Measurements from ENCODE around the gene APLP1.
"Not testable (repeated sequence)": the region's sequence is repeated elsewhere in the genome, so short reads cannot be mapped to it uniquely, and the experiment has no call there.

The APLP1 gene

GRCh38 chr19:35852029-35852780 lies 16.2 kb upstream of the APLP1 start, which contains the start of gene NPHS1:
NPHS1 (minus strand) TSS chr19:35852504; CDS start chr19:35851837, 667 bp downstream.
- peak; percentile 58 for DNase-seq

DNA sequence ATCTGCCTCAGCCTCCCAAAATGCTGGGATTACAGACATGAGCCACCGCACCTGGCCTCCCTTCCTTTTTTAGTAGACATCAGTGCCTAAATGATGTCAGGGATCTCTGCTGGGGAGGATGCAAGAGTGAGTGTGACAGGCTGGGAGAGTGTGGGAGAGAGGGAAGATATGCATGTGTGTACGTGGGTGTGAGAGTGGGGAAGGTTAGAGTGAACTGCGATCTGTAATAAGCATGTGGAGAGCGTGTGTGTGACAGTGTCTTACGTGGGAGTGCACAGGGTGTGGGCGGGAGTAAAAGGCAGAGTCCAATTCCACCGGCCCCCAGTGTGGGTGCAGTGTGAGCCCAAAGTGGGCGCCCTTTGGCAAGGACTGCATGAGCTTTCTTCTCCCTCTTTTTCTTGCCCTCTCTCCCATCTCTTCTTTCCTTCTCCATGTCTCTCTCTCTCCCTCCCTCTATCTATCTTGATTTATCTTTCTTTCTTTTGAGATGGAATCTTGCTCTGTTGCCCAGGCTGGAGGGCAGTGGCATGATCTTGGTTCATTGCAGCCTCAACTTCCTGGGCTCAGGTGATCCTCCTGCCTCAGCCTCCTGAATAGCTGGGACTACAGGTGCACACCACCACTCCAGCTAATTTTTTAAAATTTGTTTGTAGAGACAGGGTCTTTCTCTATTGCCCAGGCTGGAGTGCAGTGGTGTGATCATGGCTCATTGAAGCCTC lies 15.2 kb upstream of the APLP1 start:
- DNase-seq = no peak

DNA sequence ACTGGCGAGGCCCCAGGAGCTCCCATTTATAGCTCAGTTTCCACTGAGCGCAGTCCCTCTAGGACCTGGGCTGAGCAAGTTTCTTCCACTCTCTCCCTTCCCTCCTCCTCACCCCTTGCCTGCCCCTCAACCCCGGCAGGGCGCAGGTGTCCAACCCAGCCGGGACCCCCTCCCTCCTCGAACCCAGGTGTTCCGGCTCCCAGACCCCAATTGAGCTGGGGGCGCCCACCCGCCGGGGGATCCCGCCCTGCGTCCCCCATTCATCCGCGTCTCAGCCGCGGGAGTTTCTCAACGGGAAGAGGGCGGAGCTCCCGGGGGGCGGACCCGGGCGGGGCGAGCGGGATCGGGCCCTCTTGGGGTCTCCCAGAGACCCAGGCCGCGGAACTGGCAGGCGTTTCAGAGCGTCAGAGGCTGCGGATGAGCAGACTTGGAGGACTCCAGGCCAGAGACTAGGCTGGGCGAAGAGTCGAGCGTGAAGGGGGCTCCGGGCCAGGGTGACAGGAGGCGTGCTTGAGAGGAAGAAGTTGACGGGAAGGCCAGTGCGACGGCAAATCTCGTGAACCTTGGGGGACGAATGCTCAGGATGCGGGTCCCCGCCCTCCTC lies 11.7 kb upstream of the APLP1 start, which contains the start of gene KIRREL2:
KIRREL2 (plus strand) TSS at position 366 of the 604 bp plus-strand sequence; CDS start at position 575, 209 bp downstream.
- peak; percentile 77 for DNase-seq

GRCh38 chr19:35858311-35858710 lies 10.1 kb upstream of the APLP1 start:
- no peak for DNase-seq

GRCh38 chr19:35859414-35859813 lies 9.0 kb upstream of the APLP1 start:
- DNase-seq = no peak

DNA sequence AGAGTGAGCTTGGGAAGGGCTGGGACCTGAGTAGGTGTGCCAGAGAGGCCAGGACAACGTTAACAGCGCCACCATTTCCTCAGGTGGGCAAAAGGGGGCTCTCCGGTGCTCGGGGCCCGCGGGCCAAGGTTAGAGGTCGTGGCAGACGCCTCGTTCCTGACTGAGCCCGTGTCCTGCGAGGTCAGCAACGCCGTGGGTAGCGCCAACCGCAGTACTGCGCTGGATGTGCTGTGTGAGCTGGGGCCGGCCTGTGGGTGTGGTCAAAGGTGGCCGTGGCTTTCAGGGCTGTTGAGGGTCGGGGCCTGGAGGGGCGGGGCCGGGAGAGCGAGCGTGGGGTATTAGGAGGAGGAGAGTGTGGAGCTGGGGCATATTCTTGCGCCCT lies 7.9 kb upstream of the APLP1 start:
- DNase-seq = no peak

DNA sequence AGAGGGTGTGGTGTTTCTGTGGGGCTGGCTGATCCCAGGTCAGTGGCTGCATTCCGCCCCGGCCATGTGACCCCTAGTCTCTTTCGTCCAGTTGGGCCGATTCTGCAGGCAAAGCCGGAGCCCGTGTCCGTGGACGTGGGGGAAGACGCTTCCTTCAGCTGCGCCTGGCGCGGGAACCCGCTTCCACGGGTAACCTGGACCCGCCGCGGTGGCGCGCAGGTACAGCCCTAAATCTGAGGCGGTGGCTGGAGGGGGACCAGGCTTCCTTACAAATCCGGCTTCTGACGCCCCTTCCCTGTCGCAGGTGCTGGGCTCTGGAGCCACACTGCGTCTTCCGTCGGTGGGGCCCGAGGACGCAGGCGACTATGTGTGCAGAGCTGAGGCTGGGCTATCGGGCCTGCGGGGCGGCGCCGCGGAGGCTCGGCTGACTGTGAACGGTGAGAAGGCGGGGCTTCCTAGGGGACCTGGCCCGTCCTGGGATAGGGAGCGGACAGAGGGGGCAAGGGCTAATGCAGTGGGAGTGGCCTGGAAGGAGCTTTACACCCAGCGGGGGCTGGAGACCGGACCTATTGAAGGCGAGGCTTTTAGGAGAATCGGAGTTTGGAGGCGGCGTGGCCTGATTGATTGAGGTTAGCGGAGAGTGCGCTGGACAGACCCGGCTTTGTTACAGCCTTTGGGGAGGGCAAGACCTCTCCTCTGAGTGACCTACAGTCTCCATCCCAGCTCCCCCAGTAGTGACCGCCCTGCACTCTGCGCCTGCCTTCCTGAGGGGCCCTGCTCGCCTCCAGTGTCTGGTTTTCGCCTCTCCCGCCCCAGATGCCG lies 7.3 kb upstream of the APLP1 start:
- peak; percentile 46 for DNase-seq

- no peak for DNase-seq
These were observed 6.7 kb upstream of the APLP1 start for GRCh38 chr19:35861640-35862160.

DNA sequence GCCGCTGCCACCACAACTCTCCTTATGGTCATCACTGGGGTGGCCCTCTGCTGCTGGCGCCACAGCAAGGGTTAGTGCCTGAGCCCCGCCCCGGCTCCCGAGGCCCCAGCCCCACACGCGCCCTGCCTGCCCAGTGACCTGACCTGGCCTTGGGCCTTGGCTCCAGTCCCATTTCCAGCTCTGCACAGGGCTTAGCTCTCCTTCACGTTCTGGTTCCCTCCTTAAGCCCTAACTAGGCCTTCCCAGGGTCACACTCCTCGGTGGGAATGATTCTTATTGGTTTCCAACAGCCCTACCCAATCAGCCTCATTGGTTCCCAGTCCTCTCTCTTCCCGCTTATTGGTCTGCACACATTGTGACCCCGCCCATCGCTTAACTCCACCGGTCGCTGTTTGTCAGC lies 5.8 kb upstream of the APLP1 start:
- DNase-seq = no peak

DNA sequence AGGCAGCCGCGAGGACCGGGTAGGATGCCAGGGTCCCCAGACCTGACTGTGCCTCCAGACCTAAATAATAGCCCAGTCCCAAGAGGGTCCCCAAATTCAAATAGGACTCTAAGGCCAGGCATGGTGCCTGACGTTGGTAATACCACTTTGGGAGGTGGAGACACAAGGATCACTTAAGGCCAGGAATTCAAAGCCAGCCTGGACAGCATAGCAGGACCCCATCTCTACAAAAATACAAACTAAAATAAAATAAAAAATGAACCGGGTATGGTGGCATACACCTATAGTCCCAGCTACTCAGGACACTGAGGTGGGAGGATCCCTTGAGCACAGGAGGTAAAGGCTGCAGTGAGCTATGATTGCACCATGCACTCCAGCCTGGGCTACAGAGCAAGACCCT lies 5.4 kb upstream of the APLP1 start:
- DNase-seq = no peak

GRCh38 chr19:35868823-35869326 lies 501 bp downstream of the APLP1 start:
- peak; percentile 51 for DNase-seq

GRCh38 chr19:35869327-35870123 lies 1.2 kb downstream of the APLP1 start:
- DNase-seq = peak; percentile 68

- not testable (repeated sequence) for DNase-seq
These were observed 1.9 kb downstream of the APLP1 start for GRCh38 chr19:35870124-35870736.

GRCh38 chr19:35870798-35871197 lies 2.4 kb downstream of the APLP1 start:
- DNase-seq = no peak

DNA sequence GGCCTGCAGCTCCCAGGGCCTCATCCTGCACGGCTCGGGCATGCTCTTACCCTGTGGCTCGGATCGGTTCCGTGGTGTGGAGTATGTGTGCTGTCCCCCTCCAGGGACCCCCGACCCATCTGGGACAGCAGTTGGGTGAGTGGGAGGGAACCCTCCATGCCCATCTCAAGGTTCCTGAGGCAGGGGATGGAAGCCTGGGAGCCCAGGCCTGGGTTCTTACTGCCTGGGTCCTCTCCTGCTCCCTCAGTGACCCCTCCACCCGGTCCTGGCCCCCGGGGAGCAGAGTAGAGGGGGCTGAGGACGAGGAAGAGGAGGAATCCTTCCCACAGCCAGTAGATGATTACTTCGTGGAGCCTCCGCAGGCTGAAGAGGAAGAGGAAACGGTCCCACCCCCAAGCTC lies 3.2 kb downstream of the APLP1 start:
- no peak for DNase-seq

GRCh38 chr19:35872180-35872579 lies 3.8 kb downstream of the APLP1 start:
- no peak for DNase-seq

GRCh38 chr19:35874392-35874930 lies 6.1 kb downstream of the APLP1 start:
- DNase-seq = no peak

- no peak for DNase-seq
These were observed 10.7 kb downstream of the APLP1 start for GRCh38 chr19:35879068-35879467.

DNA sequence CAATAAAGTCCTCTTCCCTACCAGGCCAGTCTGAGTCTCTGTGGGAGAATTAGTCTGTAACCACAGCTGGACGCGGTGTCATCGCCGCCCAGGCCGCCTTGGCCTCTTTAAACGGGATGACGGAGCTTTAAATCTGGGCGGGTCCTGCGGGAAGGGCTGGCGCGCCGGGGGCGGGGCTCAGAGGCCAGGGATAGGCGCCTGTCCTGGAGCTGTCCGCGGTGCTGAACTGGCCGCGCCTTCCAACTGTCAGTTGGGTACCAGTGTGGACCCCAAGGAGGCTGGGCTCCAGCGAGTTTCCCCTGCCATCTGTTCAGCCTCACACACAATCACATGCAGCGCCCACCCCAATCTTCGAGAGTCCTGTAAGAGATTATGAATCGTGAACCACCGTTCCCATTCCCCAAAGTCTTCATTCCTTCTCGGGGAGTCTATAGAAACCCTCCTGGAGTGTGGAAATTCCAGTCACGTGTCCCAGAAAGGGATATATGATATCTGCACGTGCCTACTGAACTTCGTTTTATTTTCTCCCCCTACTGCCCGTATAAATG lies 11.5 kb downstream of the APLP1 start:
- peak; percentile 73 for DNase-seq

All from right kidney (tissue), 1 donor.